ENCODE measurements around the gene SPCS2. TPM values are rescaled to one million over a fixed set of nuclear protein-coding genes. Genes with fewer than 3 reads are reported as not detected.
"Not testable (repeated sequence)": the region's sequence is repeated elsewhere in the genome, so short reads cannot be mapped to it uniquely, and the experiment has no call there.

SPCS2 gene
- total RNA-seq, 1 donor from 2014 or later = 194 TPM

- Mint-ChIP-seq H3K4me3 (ENCODE audit: low read depth) (no peak overlapping the region), H3K4me1 (ENCODE audit: low read depth) (no peaks in the 10 kb centered on the region), H3K27ac (no peak overlapping the region), H3K36me3 (ENCODE audit: insufficient read depth) (peaks cover 4% of the 10 kb centered on the region), H3K9me3 (ENCODE audit: low read depth) (no peaks in the 10 kb centered on the region), H3K27me3 (no peaks in the 10 kb centered on the region)
- DNase-seq (ENCODE audit: low spot score, unreplicated experiment) = no peak
- TF ChIP-seq, protein P1, sequence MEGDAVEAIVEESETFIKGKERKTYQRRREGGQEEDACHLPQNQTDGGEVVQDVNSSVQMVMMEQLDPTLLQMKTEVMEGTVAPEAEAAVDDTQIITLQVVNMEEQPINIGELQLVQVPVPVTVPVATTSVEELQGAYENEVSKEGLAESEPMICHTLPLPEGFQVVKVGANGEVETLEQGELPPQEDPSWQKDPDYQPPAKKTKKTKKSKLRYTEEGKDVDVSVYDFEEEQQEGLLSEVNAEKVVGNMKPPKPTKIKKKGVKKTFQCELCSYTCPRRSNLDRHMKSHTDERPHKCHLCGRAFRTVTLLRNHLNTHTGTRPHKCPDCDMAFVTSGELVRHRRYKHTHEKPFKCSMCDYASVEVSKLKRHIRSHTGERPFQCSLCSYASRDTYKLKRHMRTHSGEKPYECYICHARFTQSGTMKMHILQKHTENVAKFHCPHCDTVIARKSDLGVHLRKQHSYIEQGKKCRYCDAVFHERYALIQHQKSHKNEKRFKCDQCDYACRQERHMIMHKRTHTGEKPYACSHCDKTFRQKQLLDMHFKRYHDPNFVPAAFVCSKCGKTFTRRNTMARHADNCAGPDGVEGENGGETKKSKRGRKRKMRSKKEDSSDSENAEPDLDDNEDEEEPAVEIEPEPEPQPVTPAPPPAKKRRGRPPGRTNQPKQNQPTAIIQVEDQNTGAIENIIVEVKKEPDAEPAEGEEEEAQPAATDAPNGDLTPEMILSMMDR (IDR thresholded peaks at IDR 0.05; ENCODE audit: unreplicated experiment) = no peak
Measured at GRCh38 chr11:75011357-75011756, 62.3 kb downstream of the SPCS2 start.

- Mint-ChIP-seq H3K4me1 (ENCODE audit: low read depth) (no peaks in the 10 kb centered on the region), H3K9me3 (ENCODE audit: low read depth) (no peaks in the 10 kb centered on the region), H3K27ac (no peak overlapping the region), H3K27me3 (no peaks in the 10 kb centered on the region), H3K36me3 (ENCODE audit: insufficient read depth) (peaks cover 3% of the 10 kb centered on the region), H3K4me3 (ENCODE audit: low read depth) (no peak overlapping the region)
- TF ChIP-seq, protein P1 (IDR thresholded peaks at IDR 0.05; ENCODE audit: unreplicated experiment) = no peak
- no peak for DNase-seq (ENCODE audit: low spot score, unreplicated experiment)
Measured at GRCh38 chr11:75011872-75012271, 62.8 kb downstream of the SPCS2 start.

DNA sequence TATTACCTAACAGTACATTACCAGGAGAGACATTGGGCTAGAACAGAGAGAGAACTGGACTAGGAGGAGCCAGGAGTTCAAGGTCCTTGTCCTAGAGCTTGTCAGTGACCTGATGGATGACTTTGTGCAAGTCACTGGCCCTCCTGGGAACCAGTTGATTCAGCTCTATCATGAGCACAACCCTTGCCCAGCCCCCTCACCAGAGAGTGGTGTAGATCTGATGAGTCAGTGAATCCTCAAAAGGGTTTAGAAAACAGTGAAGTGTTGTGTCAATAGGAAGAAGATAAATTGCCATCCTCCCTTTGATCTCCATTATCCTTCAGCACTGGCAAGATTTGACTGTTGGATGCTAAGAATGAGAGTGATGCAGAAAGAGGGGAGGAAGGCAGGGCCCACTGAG is 64.0 kb downstream of the SPCS2 start:
- H3K4me3 Mint-ChIP-seq (ENCODE audit: low read depth) = no peak overlapping the region
- H3K9me3 Mint-ChIP-seq (ENCODE audit: low read depth) = peaks cover 4% of the 10 kb centered on the region
- no peaks in the 10 kb centered on the region for H3K4me1 Mint-ChIP-seq (ENCODE audit: low read depth)
- peaks cover 1% of the 10 kb centered on the region for H3K36me3 Mint-ChIP-seq (ENCODE audit: insufficient read depth)
- TF ChIP-seq, protein P1 (IDR thresholded peaks at IDR 0.05; ENCODE audit: unreplicated experiment) = no peak
- no peak overlapping the region for H3K27ac Mint-ChIP-seq
- DNase-seq (ENCODE audit: low spot score, unreplicated experiment) = no peak
- no peaks in the 10 kb centered on the region for H3K27me3 Mint-ChIP-seq

DNA sequence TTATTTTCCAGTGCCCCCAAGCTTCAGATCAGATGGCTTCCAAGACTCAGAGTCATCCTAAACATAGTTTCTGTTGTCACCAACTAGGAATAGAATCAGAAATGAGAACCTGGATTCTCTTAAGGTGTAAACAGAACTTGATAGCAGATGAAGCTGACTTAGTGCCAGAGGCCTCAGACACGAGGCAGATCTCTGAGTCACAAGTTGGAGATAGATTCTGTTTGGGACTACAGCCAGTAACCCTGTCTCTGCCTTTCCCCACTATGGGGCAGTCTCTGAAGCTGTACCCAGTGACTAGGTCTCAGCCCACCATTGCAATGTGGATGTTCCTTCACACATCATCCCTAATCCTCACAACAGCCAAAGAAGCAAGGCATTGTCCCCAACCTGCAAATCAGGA is 65.1 kb downstream of the SPCS2 start:
- no peaks in the 10 kb centered on the region for H3K4me1 Mint-ChIP-seq (ENCODE audit: low read depth)
- TF ChIP-seq, protein P1 (IDR thresholded peaks at IDR 0.05; ENCODE audit: unreplicated experiment) = no peak
- no peak overlapping the region for H3K27ac Mint-ChIP-seq
- H3K27me3 Mint-ChIP-seq = no peaks in the 10 kb centered on the region
- H3K9me3 Mint-ChIP-seq (ENCODE audit: low read depth) = peaks cover 13% of the 10 kb centered on the region
- DNase-seq (ENCODE audit: low spot score, unreplicated experiment) = no peak
- H3K36me3 Mint-ChIP-seq (ENCODE audit: insufficient read depth) = peaks cover 8% of the 10 kb centered on the region
- H3K4me3 Mint-ChIP-seq (ENCODE audit: low read depth) = no peak overlapping the region

DNA sequence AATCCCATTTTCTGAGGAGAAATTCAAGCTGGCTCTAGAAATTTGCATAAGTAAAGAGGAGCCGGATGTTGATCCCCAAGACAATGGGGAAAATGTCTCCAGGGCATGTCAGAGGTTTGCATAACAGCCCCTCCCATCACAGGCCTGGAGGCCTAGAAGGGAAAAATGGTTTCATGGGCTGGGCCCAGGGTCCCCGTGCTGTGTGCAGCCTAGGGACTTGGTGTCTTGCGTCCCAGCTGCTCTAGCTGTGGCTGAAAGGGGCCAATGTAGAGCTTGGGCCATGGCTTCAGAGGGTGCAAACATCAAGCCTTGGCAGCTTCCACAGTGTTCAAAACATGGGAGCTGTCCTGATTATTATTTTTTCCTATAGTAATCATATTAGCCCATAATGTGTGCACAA is 70.1 kb downstream of the SPCS2 start:
- H3K27me3 Mint-ChIP-seq; H3K36me3 Mint-ChIP-seq (ENCODE audit: insufficient read depth); DNase-seq (ENCODE audit: low spot score, unreplicated experiment); H3K4me3 Mint-ChIP-seq (ENCODE audit: low read depth); H3K4me1 Mint-ChIP-seq (ENCODE audit: low read depth); H3K27ac Mint-ChIP-seq: not testable (repeated sequence)
- peaks cover 13% of the 10 kb centered on the region for H3K9me3 Mint-ChIP-seq (ENCODE audit: low read depth)

- H3K4me1 Mint-ChIP-seq (ENCODE audit: low read depth); H3K4me3 Mint-ChIP-seq (ENCODE audit: low read depth); H3K27ac Mint-ChIP-seq; H3K36me3 Mint-ChIP-seq (ENCODE audit: insufficient read depth); H3K27me3 Mint-ChIP-seq; DNase-seq (ENCODE audit: low spot score, unreplicated experiment): not testable (repeated sequence)
- H3K9me3 Mint-ChIP-seq (ENCODE audit: low read depth) = peaks cover 13% of the 10 kb centered on the region
Measured at GRCh38 chr11:75020328-75020727, 71.3 kb downstream of the SPCS2 start.

All from progenitor cell of endocrine pancreas (in vitro differentiated cells).